HepG2 (cell line): ENCODE data around the gene PTPN3. TPM values are rescaled to one million over a fixed set of nuclear protein-coding genes. Genes with fewer than 3 reads are reported as not detected.

ENCODE experiments used
- ATAC-seq: fragments of 200-7000 bp; cut with Tn5 transposase; 3 replicates; pipeline ENCODE4 v1.9.1; 2020; ENCODE audit warnings: mild to moderate bottlenecking, moderate library complexity
- BruUV-seq: library from RNA; stranded (reverse); fragments of 400-500 nt; replicated peaks from 2 replicates; lab custom pipeline; 2021; lab: Mats Ljungman, UMichigan
- CTCF ChIA-PET: fragments of 300-600 bp; formaldehyde crosslinking; extraction: SDS; loops from one replicate; lab custom pipeline; 2021; ENCODE audit warnings: low total read pairs, inconsistent platforms, low intra/inter-chr PET ratio; lab: Yijun Ruan, JAX
- POLR2A ChIA-PET: fragments of 350-600 bp; sonication (Branson Sonifier 250); formaldehyde crosslinking; loops from one replicate; lab custom pipeline; 2020; ENCODE audit warnings: antibody characterized with exemption, inconsistent platforms; lab: Yijun Ruan, JAX
- DNase-seq: peaks from one replicate; pipeline ENCODE4 v3.0.0-alpha.2; 2015; ENCODE audit warnings: low spot score
- FAIRE-seq: peaks from 3 replicates; lab custom pipeline; 2011; peaks lifted over from hg19 to GRCh38; lab: Jason Lieb, UNC
- H2AFZ ChIP-seq: one replicate; pipeline ENCODE4 v1.6.1; 2011; ENCODE audit warnings: low read length, inconsistent platforms
- H3K27ac ChIP-seq: fragments of 300-600 bp; 3 replicates; pipeline ENCODE4 v1.8.0; 2011; ENCODE audit warnings: mixed run types, mild to moderate bottlenecking, mixed read lengths, low read length, inconsistent platforms; ENCODE audit not compliant: insufficient read depth; ENCODE audit errors: extremely low read length
- H3K27me3 ChIP-seq, 2 experiments: fragments of 200-600 bp in 1 of 2; 2 replicates in 1 of 2; 3 replicates in 1 of 2; pipeline versions ENCODE4 v1.6.0 to v1.8.0; 2011; ENCODE audit warnings: low read length in 2 of 2, mild to moderate bottlenecking in 2 of 2, moderate library complexity in 2 of 2, inconsistent platforms in 1 of 2; ENCODE audit not compliant: insufficient read depth in 2 of 2, control insufficient read depth in 1 of 2
- H3K36me3 ChIP-seq, 2 experiments: fragments of 200-600 bp in 1 of 2; replicated peaks in 1 of 2; 2 replicates in 1 of 2; 3 replicates in 1 of 2; pipeline versions ENCODE4 v1.5.1 to v1.8.0; 2011; ENCODE audit warnings: low read length in 2 of 2, inconsistent platforms in 1 of 2; ENCODE audit not compliant: insufficient read depth in 2 of 2, control insufficient read depth in 1 of 2
- H3K4me1 ChIP-seq: 2 replicates; pipeline ENCODE4 v1.5.1; 2012; ENCODE audit warnings: low read length, inconsistent platforms; ENCODE audit not compliant: insufficient read depth
- H3K4me2 ChIP-seq: 2 replicates; pipeline ENCODE4 v1.6.0; 2011; ENCODE audit warnings: low read depth, low read length, inconsistent platforms
- H3K4me3 ChIP-seq, 3 experiments: fragments of 200-600 bp in 1 of 3; sonication (generic), shearing (Covaris generic) in 1 of 3; replicated peaks in 1 of 3; 2 replicates each; pipeline ENCODE4 v1.5.1; 2011 to 2016; ENCODE audit warnings: low read length in 3 of 3, inconsistent platforms in 2 of 3, low read depth in 2 of 3, mild to moderate bottlenecking in 2 of 3, control low read depth in 1 of 3, mixed read lengths in 1 of 3; ENCODE audit not compliant: insufficient read depth in 1 of 3
- H3K79me2 ChIP-seq: one replicate; pipeline ENCODE4 v1.6.1; 2011; ENCODE audit warnings: low read length, inconsistent platforms; ENCODE audit not compliant: insufficient read depth
- H3K9ac ChIP-seq: 2 replicates; pipeline ENCODE4 v1.6.0; 2011; ENCODE audit warnings: mild to moderate bottlenecking, low read depth, low read length, inconsistent platforms; ENCODE audit not compliant: insufficient read depth
- H3K9me3 ChIP-seq: 2 replicates; pipeline ENCODE4 v1.5.1; 2012; ENCODE audit warnings: mild to moderate bottlenecking, low read length
- H4K20me1 ChIP-seq: 2 replicates; pipeline ENCODE4 v1.6.0; 2011; ENCODE audit warnings: inconsistent platforms, mild to moderate bottlenecking, low read length, moderate library complexity; ENCODE audit not compliant: insufficient read depth
- KDM1A ChIP-seq: IDR thresholded peaks from 2 replicates; pipeline ENCODE4 v1.6.1; 2016; ENCODE audit warnings: missing compliant biosample characterization
- MXD1 ChIP-seq: sonication (generic); formaldehyde crosslinking; IDR thresholded peaks from 2 replicates; pipeline ENCODE4 v1.4.0; 2020; ENCODE audit warnings: mild to moderate bottlenecking, missing genetic modification reagents
- NFE2L2 ChIP-seq: fragments of 150-350 bp; IDR thresholded peaks from 2 replicates; pipeline ENCODE4 v1.6.1; 2014; ENCODE audit warnings: low read length
- NR2C2 ChIP-seq: sonication (generic); formaldehyde crosslinking; IDR thresholded peaks from 2 replicates; pipeline ENCODE4 v1.4.0; 2020; ENCODE audit warnings: missing genetic modification reagents, mild to moderate bottlenecking, moderate library complexity, borderline replicate concordance
- PHF20 ChIP-seq: sonication (generic); formaldehyde crosslinking; IDR thresholded peaks from 2 replicates; pipeline ENCODE4 v1.5.0; 2020; ENCODE audit warnings: mild to moderate bottlenecking, missing genetic modification reagents
- PREB ChIP-seq: sonication (generic); formaldehyde crosslinking; IDR thresholded peaks from 2 replicates; pipeline ENCODE4 v1.4.0; 2020; ENCODE audit warnings: missing genetic modification reagents
- PRPF4 ChIP-seq: fragments of 200-400 bp; formaldehyde crosslinking; IDR thresholded peaks from 2 replicates; pipeline ENCODE4 v1.6.1; 2016; ENCODE audit warnings: low read length, low read depth; ENCODE audit not compliant: poor library complexity, severe bottlenecking
- REXO4 ChIP-seq: sonication (generic); formaldehyde crosslinking; IDR thresholded peaks from 2 replicates; pipeline ENCODE4 v1.8.0; 2022; ENCODE audit warnings: missing genetic modification reagents, mild to moderate bottlenecking, borderline replicate concordance
- ZBTB20 ChIP-seq: sonication (generic); formaldehyde crosslinking; IDR thresholded peaks from 2 replicates; pipeline ENCODE4 v1.8.1; 2023; ENCODE audit warnings: missing genetic modification reagents, low read depth, mild to moderate bottlenecking, borderline replicate concordance
- ZKSCAN5 ChIP-seq: sonication (generic); formaldehyde crosslinking; IDR thresholded peaks from 2 replicates; pipeline ENCODE4 v1.5.1; 2020; ENCODE audit warnings: mild to moderate bottlenecking, missing genetic modification reagents
- ZNF337 ChIP-seq: sonication (generic); formaldehyde crosslinking; IDR thresholded peaks from 2 replicates; pipeline ENCODE4 v1.5.1; 2020; ENCODE audit warnings: missing genetic modification reagents, low read depth, mild to moderate bottlenecking, borderline replicate concordance
- ZNF678 ChIP-seq: sonication (generic); formaldehyde crosslinking; IDR thresholded peaks from 2 replicates; pipeline ENCODE4 v1.4.0; 2020; ENCODE audit warnings: mild to moderate bottlenecking, missing genetic modification reagents
- WGBS: methylation state at CpG from one replicate; pipeline ENCODE4 v1.1.6; 2017; ENCODE audit warnings: low lambda C conversion rate; 5-methylcytosine and 5-hydroxymethylcytosine counted together
- in situ Hi-C: cut with HindIII; loops from 2 replicates; pipeline ENCODE4 v1.10.0; 2017; ENCODE audit warnings: low pct_unique_long_range_greater_than_20kb; ENCODE audit not compliant: extremely low pct_ligation_motif_present
- intact Hi-C: fragments of 100-400 bp; cut with micrococcal nuclease; formaldehyde crosslinking; loops from one replicate; pipeline ENCODE4 v1.10.0; 2022; ENCODE audit not compliant: unreplicated experiment
- polyA plus RNA-seq, 8 experiments: library from polyadenylated mRNA; depleted of rRNA in 3 of 8; stranded (reverse) in 7 of 8; unstranded in 1 of 8; fragments of >200 nt; fragmentation: Illumina TruSeq in 4 of 8; extraction: Trizol in 4 of 8; gene quantifications; 2 replicates each; pipeline versions ENCODE4 v1.2.1 to v1.2.3, GENCODE V29; 2011 to 2016; ENCODE audit warnings: low read depth in 4 of 8, missing spikeins in 1 of 8, mixed read lengths in 1 of 8; ENCODE audit not compliant: insufficient read depth in 1 of 8
- total RNA-seq, 5 experiments: library from RNA; depleted of rRNA; stranded (reverse); fragments of >200 nt; fragmentation: Illumina TruSeq; extraction: Trizol; gene quantifications; 2 replicates each; pipeline ENCODE4 v1.2.3, GENCODE V29; 2016; ENCODE audit warnings: low read depth in 1 of 5
- TF ChIP-seq, protein P1 (sequence below): IDR thresholded peaks from 2 replicates; pipeline ENCODE4 v1.6.1; 2012; ENCODE audit warnings: low read depth, low read length, improper control_type of control experiment
- TF ChIP-seq, protein P2 (sequence below): sonication (generic); formaldehyde crosslinking; IDR thresholded peaks from 2 replicates; pipeline ENCODE4 v1.5.1; 2020; ENCODE audit warnings: missing genetic modification reagents, mild to moderate bottlenecking, borderline replicate concordance

Gene PTPN3
- total and polyA plus RNA-seq, 2 of the 13 experiments (the other 11 are each of a cell fraction or from before 2014, with no cell fraction given) = 5.6 to 20.5 TPM

- no TSS peak for BruUV-seq
- no peak for FAIRE-seq
- ATAC-seq = no peak
- no peaks in the 10 kb centered on the region for H3K27me3 ChIP-seq
- H3K4me2 ChIP-seq = no peak overlapping the region
- H4K20me1 ChIP-seq = no peaks in the 10 kb centered on the region
- no peaks in the 10 kb centered on the region for H3K79me2 ChIP-seq
- 96% methylated on average over 13 of the region's 13 CpGs for WGBS
- ChIA-PET CTCF (no interaction called here), POLR2A (no interaction called here)
- no peaks in the 10 kb centered on the region for H3K4me1 ChIP-seq
- H3K36me3 ChIP-seq = peaks cover 13 to 27% of the 10 kb centered on the region in 2 experiments
- TF ChIP-seq PREB (CRISPR knock-in tag) (no peak), MXD1 (CRISPR knock-in tag) (no peak), REXO4 (no peak), KDM1A (CRISPR knock-in tag) (no peak), PRPF4 (no peak), NR2C2 (CRISPR knock-in tag) (no peak), ZNF337 (no peak), NFE2L2 (no peak), ZBTB20 (CRISPR knock-in tag) (no peak), PHF20 (CRISPR knock-in tag) (no peak), ZKSCAN5 (CRISPR knock-in tag) (no peak), ZNF678 (no peak)
- TF ChIP-seq, protein P1, sequence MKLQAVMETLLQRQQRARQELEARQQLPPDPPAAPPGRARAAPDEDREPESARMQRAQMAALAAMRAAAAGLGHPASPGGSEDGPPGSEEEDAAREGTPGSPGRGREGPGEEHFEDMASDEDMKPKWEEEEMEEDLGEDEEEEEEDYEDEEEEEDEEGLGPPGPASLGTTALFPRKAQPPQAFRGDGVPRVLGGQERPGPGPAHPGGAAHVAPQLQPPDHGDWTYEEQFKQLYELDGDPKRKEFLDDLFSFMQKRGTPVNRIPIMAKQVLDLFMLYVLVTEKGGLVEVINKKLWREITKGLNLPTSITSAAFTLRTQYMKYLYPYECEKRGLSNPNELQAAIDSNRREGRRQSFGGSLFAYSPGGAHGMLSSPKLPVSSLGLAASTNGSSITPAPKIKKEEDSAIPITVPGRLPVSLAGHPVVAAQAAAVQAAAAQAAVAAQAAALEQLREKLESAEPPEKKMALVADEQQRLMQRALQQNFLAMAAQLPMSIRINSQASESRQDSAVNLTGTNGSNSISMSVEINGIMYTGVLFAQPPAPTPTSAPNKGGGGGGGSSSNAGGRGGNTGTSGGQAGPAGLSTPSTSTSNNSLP = no peak
- TF ChIP-seq, protein P2, sequence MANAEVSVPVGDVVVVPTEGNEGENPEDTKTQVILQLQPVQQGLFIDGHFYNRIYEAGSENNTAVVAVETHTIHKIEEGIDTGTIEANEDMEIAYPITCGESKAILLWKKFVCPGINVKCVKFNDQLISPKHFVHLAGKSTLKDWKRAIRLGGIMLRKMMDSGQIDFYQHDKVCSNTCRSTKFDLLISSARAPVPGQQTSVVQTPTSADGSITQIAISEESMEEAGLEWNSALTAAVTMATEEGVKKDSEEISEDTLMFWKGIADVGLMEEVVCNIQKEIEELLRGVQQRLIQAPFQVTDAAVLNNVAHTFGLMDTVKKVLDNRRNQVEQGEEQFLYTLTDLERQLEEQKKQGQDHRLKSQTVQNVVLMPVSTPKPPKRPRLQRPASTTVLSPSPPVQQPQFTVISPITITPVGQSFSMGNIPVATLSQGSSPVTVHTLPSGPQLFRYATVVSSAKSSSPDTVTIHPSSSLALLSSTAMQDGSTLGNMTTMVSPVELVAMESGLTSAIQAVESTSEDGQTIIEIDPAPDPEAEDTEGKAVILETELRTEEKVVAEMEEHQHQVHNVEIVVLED (CRISPR knock-in tag) = no peak
- no peak overlapping the region for H3K4me3 ChIP-seq
- intact Hi-C loops = no loop called here
- no peak overlapping the region for H3K9ac ChIP-seq
- no peak for DNase-seq
- in situ Hi-C loops = no loop called here
- no peaks in the 10 kb centered on the region for H3K9me3 ChIP-seq
- no peak overlapping the region for H2AFZ ChIP-seq
- H3K27ac ChIP-seq = no peak overlapping the region
Measured at GRCh38 chr9:109421026-109421970, 76.8 kb downstream of the PTPN3 start.
